HepG2 (cell line): ENCODE results near the gene SLC16A3. TPM values are rescaled to one million over a fixed set of nuclear protein-coding genes. Genes with fewer than 3 reads are reported as not detected.
A peak's percentile ranks its signal among the peaks of the same experiment; 100 is the strongest.

Source experiments
- DNMT1 ChIP-seq: sonication (generic); formaldehyde crosslinking; IDR thresholded peaks from 2 replicates; pipeline ENCODE4 v1.5.1; 2020; ENCODE audit warnings: mild to moderate bottlenecking, missing genetic modification reagents
- MBNL3 ChIP-seq: fragments of 250-450 bp; sonication (Bioruptor Pico); conservative IDR thresholded peaks from 2 replicates; pipeline ENCODE4 v1.8.0; 2022; ENCODE audit warnings: mild to moderate bottlenecking, inconsistent platforms
- PBX2 ChIP-seq: IDR thresholded peaks from 2 replicates; pipeline ENCODE4 v1.6.1; 2016; ENCODE audit warnings: control low read depth
- SSRP1 ChIP-seq: IDR thresholded peaks from 2 replicates; pipeline ENCODE4 v1.6.1; 2016; ENCODE audit warnings: control low read depth
- TAF15 ChIP-seq: fragments of 200-400 bp; formaldehyde crosslinking; IDR thresholded peaks from one replicate; pipeline ENCODE4 v1.6.1; 2018; ENCODE audit warnings: mild to moderate bottlenecking, low read depth, low read length; ENCODE audit not compliant: poor library complexity, severe bottlenecking
- ZSCAN25 ChIP-seq: sonication (generic); formaldehyde crosslinking; IDR thresholded peaks from 2 replicates; pipeline ENCODE4 v1.8.0; 2022; ENCODE audit warnings: mild to moderate bottlenecking, missing genetic modification reagents
- polyA plus RNA-seq, 8 experiments: library from polyadenylated mRNA; depleted of rRNA in 3 of 8; stranded (reverse) in 7 of 8; unstranded in 1 of 8; fragments of >200 nt; fragmentation: Illumina TruSeq in 4 of 8; extraction: Trizol in 4 of 8; gene quantifications; 2 replicates each; pipeline versions ENCODE4 v1.2.1 to v1.2.3, GENCODE V29; 2011 to 2016; ENCODE audit warnings: low read depth in 4 of 8, missing spikeins in 1 of 8, mixed read lengths in 1 of 8; ENCODE audit not compliant: insufficient read depth in 1 of 8
- total RNA-seq, 5 experiments: library from RNA; depleted of rRNA; stranded (reverse); fragments of >200 nt; fragmentation: Illumina TruSeq; extraction: Trizol; gene quantifications; 2 replicates each; pipeline ENCODE4 v1.2.3, GENCODE V29; 2016; ENCODE audit warnings: low read depth in 1 of 5
- TF ChIP-seq, protein P1 (sequence below): sonication (generic); formaldehyde crosslinking; IDR thresholded peaks from 2 replicates; pipeline ENCODE4 v1.5.1; 2020; ENCODE audit warnings: mild to moderate bottlenecking, missing genetic modification reagents, borderline replicate concordance
- TF ChIP-seq, protein P2 (sequence below): IDR thresholded peaks from 2 replicates; pipeline ENCODE4 v1.6.1; 2016; ENCODE audit warnings: missing compliant biosample characterization, missing genetic modification reagents, borderline replicate concordance
- TF ChIP-seq, protein P3 (sequence below): sonication (generic); formaldehyde crosslinking; IDR thresholded peaks from 2 replicates; pipeline ENCODE4 v1.4.0; 2020; ENCODE audit warnings: missing genetic modification reagents
- TF ChIP-seq, protein P4 (sequence below): fragments of 450-650 bp; IDR thresholded peaks from 2 replicates; pipeline ENCODE4 v1.6.1; 2016

SLC16A3 gene
- total and polyA plus RNA-seq, 2 of the 13 experiments (the other 11 are each of a cell fraction or from before 2014, with no cell fraction given), result 242 to 349 TPM

DNA sequence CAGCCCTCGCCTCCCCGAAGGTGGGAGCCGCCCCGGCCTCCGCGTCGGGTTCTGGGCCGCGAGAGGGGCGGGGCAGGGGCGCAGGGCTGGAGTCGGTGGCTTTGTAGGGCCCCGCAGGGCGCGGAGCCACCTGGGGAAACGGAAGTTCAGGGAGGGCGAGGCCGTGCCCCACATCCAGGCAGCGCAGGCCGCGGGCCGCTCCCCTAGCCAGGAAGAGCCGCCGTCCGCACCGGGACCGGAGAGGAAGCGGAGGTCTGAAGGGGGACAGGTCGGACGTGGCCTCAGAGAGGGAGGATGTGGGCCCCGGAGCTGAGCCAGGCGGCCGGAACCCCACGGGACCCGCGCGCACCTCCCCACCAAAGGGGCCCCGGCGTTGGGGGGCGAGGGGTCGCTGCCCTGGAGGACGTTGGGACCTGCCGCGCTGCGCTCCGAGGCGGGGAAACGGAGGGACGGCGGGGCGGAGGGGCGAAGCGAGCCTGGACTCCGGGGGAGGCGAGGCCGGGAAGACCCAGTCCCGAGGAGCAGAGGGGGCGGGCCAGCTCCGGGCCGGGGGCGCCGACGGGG is 482 bp upstream of the SLC16A3 start (continued):
- TF ChIP-seq, protein P1, sequence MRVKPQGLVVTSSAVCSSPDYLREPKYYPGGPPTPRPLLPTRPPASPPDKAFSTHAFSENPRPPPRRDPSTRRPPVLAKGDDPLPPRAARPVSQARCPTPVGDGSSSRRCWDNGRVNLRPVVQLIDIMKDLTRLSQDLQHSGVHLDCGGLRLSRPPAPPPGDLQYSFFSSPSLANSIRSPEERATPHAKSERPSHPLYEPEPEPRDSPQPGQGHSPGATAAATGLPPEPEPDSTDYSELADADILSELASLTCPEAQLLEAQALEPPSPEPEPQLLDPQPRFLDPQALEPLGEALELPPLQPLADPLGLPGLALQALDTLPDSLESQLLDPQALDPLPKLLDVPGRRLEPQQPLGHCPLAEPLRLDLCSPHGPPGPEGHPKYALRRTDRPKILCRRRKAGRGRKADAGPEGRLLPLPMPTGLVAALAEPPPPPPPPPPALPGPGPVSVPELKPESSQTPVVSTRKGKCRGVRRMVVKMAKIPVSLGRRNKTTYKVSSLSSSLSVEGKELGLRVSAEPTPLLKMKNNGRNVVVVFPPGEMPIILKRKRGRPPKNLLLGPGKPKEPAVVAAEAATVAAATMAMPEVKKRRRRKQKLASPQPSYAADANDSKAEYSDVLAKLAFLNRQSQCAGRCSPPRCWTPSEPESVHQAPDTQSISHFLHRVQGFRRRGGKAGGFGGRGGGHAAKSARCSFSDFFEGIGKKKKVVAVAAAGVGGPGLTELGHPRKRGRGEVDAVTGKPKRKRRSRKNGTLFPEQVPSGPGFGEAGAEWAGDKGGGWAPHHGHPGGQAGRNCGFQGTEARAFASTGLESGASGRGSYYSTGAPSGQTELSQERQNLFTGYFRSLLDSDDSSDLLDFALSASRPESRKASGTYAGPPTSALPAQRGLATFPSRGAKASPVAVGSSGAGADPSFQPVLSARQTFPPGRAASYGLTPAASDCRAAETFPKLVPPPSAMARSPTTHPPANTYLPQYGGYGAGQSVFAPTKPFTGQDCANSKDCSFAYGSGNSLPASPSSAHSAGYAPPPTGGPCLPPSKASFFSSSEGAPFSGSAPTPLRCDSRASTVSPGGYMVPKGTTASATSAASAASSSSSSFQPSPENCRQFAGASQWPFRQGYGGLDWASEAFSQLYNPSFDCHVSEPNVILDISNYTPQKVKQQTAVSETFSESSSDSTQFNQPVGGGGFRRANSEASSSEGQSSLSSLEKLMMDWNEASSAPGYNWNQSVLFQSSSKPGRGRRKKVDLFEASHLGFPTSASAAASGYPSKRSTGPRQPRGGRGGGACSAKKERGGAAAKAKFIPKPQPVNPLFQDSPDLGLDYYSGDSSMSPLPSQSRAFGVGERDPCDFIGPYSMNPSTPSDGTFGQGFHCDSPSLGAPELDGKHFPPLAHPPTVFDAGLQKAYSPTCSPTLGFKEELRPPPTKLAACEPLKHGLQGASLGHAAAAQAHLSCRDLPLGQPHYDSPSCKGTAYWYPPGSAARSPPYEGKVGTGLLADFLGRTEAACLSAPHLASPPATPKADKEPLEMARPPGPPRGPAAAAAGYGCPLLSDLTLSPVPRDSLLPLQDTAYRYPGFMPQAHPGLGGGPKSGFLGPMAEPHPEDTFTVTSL (CRISPR knock-in tag), result no peak
- TF ChIP-seq MBNL3 (CRISPR knock-in tag) (no peak), TAF15 (peak; percentile 24), SSRP1 (CRISPR knock-in tag) (0 out of 2 replicates have a peak, but pooled peaks have one; percentile 81), ZSCAN25 (peak; percentile 77), PBX2 (no peak), DNMT1 (CRISPR knock-in tag) (no peak)
- TF ChIP-seq, protein P2, sequence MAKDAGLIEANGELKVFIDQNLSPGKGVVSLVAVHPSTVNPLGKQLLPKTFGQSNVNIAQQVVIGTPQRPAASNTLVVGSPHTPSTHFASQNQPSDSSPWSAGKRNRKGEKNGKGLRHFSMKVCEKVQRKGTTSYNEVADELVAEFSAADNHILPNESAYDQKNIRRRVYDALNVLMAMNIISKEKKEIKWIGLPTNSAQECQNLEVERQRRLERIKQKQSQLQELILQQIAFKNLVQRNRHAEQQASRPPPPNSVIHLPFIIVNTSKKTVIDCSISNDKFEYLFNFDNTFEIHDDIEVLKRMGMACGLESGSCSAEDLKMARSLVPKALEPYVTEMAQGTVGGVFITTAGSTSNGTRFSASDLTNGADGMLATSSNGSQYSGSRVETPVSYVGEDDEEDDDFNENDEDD (CRISPR knock-in tag), result 0 out of 2 replicates have a peak, but pooled peaks have one; percentile 33
- TF ChIP-seq, protein P3, sequence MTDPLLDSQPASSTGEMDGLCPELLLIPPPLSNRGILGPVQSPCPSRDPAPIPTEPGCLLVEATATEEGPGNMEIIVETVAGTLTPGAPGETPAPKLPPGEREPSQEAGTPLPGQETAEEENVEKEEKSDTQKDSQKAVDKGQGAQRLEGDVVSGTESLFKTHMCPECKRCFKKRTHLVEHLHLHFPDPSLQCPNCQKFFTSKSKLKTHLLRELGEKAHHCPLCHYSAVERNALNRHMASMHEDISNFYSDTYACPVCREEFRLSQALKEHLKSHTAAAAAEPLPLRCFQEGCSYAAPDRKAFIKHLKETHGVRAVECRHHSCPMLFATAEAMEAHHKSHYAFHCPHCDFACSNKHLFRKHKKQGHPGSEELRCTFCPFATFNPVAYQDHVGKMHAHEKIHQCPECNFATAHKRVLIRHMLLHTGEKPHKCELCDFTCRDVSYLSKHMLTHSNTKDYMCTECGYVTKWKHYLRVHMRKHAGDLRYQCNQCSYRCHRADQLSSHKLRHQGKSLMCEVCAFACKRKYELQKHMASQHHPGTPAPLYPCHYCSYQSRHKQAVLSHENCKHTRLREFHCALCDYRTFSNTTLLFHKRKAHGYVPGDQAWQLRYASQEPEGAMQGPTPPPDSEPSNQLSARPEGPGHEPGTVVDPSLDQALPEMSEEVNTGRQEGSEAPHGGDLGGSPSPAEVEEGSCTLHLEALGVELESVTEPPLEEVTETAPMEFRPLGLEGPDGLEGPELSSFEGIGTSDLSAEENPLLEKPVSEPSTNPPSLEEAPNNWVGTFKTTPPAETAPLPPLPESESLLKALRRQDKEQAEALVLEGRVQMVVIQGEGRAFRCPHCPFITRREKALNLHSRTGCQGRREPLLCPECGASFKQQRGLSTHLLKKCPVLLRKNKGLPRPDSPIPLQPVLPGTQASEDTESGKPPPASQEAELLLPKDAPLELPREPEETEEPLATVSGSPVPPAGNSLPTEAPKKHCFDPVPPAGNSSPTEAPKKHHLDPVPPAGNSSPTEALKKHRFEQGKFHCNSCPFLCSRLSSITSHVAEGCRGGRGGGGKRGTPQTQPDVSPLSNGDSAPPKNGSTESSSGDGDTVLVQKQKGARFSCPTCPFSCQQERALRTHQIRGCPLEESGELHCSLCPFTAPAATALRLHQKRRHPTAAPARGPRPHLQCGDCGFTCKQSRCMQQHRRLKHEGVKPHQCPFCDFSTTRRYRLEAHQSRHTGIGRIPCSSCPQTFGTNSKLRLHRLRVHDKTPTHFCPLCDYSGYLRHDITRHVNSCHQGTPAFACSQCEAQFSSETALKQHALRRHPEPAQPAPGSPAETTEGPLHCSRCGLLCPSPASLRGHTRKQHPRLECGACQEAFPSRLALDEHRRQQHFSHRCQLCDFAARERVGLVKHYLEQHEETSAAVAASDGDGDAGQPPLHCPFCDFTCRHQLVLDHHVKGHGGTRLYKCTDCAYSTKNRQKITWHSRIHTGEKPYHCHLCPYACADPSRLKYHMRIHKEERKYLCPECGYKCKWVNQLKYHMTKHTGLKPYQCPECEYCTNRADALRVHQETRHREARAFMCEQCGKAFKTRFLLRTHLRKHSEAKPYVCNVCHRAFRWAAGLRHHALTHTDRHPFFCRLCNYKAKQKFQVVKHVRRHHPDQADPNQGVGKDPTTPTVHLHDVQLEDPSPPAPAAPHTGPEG (CRISPR knock-in tag), result no peak; the same call in 1 of the 2 replicates
- TF ChIP-seq, protein P4, sequence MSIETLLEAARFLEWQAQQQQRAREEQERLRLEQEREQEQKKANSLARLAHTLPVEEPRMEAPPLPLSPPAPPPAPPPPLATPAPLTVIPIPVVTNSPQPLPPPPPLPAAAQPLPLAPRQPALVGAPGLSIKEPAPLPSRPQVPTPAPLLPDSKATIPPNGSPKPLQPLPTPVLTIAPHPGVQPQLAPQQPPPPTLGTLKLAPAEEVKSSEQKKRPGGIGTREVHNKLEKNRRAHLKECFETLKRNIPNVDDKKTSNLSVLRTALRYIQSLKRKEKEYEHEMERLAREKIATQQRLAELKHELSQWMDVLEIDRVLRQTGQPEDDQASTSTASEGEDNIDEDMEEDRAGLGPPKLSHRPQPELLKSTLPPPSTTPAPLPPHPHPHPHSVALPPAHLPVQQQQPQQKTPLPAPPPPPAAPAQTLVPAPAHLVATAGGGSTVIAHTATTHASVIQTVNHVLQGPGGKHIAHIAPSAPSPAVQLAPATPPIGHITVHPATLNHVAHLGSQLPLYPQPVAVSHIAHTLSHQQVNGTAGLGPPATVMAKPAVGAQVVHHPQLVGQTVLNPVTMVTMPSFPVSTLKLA, result no peak
